Medulla oblongata (tissue), 1 donor: ENCODE measurements around the gene RHOU.

ENCODE experiments used
- DNase-seq: peaks from one replicate; pipeline ENCODE4 v3.0.0-alpha.2; 2015; ENCODE audit errors: extremely low spot score

Gene RHOU

DNA sequence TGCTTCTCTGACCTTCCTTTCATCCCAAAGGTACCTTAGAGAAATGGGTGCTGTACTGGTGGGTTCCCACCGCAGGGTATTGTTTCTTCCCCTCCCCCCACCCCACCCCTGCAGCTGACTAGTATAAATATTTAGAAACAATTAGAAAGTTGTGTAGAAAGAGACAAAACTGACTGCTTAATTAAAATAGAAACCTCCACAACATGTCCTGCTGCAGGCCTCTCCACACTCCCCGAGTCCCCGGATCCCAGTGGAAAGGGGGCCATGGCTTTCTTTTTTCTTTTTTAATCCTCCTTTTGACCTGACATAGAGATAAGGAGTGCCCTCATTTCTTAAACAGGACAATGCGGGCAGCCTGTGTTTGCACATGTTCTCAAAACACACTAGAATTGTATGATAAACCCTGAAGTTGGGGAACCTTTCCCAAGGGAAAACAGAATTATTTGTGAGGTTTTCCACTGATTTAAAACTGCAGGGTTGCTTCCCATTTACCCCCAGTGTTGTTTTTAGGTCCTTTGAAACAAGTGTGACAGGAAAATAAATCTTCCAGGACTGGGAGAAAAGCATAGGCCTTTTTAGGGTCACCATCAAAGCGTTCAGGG is 1.7 kb downstream of the RHOU start:
- DNase-seq = peak; percentile 18

DNA sequence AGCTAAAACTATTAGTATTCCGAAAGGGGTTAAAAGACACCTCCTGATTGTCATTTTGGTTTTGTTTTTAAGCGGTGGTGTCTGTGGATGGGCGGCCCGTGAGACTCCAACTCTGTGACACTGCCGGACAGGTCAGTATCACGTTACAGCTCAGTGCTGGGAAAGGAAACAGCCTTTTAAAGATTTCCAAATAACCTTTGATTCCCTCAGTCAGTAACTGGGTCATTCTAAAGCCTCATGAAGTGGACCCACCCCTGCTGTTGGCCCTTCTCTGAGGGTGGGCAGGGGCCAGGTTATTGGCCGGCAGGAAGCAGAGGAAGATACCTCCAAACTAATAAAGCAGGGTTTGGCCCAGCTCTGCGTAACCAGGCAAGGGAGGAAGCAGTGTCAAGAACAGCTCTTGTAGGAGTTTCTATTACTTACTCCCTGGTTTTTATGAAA is 2.3 kb downstream of the RHOU start:
- DNase-seq = peak; percentile 31

DNA sequence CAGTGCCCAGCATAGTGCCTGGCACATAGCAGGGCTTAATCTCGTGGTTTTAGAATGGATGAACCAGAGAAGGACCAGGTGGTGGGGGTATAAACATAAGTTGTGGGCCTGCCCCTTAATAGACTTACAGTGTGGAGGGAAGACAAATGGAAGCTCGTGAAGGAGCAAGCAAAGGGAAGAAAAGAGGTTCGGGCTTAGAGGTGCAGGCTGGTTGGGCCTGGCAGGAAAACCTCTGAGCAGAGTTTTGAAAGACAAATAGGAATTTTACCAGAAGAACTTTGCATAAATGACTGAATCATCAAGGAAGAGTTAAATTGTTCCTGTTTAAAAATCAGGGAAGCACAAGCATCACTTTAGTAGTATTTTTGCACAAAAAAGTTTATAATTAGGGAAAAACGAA is 4.5 kb downstream of the RHOU start:
- DNase-seq = peak; percentile 36

DNA sequence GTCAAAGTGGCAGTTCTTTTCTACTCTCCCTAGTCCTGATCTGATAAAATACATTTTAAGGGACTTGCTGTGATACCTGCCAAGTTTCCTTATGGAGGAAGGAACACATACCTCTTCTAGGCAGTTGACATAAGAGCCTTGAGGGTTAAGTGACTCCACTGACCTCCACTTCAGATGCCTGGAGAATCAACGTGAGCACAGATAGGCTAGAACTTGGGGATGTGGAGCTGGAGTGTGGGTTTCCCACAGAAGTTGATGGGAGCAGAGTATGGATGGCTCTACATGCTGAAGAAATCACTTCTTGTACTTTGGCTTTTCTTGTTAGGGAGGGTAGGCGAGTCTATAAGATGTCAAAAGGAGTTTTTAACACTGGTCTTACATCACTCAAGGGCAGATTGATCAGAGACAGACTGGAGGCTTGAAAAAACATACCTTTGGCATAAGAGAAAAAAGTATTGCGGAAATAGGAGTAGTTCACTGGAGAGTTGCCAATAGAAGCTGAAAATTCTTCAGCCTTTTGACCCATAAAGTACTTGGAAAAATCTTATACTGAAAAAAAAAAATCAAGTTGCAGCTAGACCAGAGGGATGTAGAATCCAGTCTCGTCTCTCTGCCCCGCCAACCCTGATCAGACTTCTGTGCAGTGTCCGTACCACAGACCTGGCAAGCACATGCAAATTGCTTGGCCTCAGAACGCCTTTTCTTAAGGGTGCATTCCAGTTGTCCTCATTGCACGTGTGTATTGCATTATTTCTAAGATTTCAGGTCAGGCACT is 5.5 kb downstream of the RHOU start:
- DNase-seq = peak; percentile 27

DNA sequence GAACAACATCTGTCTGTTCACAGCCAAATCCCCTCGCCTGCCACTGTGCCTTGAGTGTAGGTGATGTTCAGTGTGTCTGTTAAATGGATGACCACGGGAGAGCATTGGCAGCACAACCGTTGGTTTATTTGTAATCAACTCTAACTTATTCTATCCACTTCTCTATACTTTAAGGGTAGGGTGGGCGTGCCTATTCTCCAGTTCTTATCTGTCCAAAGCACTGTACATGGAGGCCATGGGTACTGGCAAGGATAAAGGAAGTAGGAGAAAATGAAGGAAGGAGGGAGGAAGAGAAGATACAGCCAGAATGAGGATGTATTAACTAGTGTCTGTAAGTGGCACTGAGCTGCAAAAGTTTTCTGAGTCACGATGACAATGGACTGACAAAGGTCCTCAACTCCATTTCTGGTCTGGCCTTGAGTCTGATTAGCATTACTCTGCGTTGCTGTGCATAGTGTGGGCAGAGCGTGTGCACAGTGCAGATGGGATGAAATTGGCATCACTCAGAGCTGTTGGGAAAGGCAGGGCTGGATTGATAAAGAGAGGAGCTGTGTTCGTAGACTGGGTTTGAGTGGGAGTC is 7.1 kb downstream of the RHOU start:
- peak; percentile 38 for DNase-seq

DNA sequence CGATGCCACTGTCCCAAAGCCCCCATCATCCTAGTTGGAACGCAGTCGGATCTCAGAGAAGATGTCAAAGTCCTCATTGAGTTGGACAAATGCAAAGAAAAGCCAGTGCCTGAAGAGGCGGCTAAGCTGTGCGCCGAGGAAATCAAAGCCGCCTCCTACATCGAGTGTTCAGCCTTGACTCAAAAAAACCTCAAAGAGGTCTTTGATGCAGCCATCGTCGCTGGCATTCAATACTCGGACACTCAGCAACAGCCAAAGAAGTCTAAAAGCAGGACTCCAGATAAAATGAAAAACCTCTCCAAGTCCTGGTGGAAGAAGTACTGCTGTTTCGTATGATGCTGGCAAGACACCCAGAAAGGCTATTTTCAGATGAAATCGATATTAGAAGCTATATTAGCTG is 8.1 kb downstream of the RHOU start:
- DNase-seq = peak; percentile 75

DNA sequence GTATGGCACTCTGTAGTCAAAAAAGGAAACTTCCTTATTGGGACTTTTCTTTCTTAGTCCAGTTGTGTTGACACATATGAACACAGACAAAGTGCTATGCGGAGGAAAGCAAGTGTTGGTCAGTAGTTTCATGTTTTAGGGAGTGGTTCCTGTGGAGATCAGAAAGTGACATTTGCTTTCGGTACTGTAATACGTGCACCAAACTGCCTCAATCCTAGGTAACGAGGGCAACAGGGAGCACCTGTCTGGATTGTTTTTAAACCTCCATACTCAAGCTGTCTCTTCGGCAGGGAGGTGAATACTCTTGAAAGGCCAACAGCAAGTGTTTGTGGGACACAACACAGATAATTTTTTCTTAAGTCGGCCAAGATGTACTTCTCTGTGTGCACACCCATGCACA is 9.1 kb downstream of the RHOU start:
- DNase-seq = no peak

DNA sequence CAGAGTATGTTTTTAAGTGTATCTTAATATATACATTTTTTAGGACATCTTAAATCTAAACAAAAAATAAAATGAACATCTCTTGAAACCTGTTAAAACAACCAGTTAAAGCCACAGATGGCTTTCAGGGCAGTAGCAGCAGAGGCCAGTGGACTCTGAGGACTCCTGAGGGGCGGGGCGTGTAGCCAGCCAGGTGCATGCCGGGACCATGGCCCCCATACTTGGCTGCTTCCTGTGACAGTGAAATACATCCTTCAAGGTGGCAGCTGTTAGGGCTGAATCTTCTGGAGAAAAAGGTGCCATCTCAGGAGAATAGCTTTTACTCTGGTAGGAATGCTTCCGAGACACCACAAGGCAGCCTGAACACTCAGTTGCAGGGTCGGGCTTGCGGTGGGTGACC is 9.6 kb downstream of the RHOU start:
- DNase-seq = no peak

DNA sequence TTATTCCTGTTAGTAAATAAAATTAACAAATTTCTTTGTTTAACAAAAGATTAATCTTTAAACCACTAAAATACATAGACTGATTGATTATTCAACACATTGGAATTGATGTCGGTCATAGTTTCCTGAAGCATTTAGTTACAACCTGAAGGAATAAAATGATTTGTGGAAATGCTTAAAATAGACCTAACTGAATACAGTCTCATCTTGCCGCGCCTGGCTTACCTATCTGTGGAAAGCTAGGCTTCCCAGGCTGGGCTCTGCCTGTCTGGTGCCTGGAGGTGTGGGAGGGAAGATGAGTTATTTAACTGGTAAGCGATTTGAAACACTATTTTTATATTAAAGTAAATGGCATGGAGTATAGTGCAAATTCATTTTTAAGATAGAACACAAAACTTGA is 10.2 kb downstream of the RHOU start:
- DNase-seq = no peak

DNA sequence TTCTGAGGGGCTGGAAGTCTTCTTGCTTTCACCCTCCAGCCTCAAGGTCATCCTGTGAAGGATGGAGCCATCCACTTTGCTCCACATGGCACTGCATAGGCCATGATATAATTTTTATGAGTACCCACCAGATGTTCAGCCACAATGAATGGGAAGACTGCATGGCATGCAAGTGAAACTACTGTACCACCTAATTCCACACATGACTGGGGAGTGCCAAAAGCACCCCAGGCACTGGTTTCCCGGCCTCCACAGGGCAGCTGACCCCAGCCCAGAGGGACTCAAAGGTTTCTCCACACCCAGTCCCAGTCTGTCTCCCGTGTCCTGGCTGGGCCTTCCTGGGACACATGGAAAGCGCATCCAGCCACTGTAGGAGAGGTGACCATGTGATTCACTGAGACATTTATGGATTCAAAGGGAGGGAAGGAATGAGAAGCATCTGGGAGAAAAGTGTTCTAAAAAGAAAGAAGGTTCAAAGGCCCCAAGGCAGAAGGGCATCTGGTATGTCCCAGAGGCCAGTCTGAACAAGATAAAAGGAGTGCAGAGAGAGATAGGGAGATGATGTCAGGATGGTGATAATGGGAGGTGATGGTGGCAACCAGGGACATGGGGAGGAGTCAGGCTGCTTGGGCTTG is 12.1 kb downstream of the RHOU start:
- DNase-seq = no peak

DNA sequence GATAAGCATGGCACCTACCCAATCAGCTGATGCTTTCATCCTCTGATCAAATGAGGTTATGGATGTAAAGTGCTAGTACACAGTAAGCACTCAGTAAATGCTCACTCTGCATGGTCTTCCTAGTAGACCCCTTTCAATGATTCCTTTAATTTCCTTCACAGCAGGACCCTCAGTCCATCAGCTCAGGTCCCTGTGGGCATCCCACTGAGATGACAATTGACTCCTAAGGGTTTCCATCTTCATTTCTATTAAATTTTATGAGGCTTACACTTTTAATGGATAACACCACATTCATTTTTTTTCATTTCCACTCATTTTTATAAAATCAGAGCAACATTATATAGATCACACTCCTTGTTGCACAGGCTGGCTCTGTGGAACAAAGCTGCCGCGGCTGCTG is 12.8 kb downstream of the RHOU start:
- no peak for DNase-seq

DNA sequence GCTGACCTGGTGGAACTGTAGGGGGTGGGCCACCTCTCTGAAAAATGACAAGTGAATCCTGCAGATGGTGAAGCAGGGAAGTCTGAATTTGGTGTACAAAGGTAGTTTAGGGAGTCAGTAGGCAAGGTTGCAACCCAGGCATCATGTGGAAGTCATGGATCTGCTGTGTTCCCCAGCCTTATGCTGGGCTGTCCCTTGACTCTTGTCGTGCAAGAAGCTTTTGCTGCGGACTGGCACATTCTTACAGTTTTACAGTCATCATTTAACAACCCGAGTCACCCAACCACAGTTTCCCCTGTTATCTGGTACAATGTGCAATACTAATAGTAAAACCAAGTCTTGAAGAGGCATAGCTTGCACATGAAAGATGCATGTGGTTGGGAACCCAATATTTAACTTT is 13.2 kb downstream of the RHOU start:
- DNase-seq = no peak

DNA sequence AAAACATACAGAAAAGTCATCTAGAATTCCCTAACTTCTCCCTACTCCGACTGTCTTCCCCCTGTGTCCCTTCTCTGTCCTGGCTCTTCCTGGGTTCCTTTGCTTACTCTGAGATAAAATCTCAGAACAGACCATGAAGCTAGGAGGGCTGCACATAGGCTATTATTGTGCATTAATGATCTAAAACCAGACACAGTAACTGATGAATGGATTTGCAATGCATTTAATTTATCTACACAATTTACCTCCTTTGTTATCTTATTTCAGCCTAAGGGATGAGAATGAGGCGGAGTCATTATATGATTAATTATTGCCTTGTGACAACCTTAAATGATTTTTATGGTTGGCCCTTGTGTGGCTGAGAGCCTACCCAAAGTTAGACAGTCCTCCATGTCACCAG is 14.5 kb downstream of the RHOU start:
- no peak for DNase-seq

DNA sequence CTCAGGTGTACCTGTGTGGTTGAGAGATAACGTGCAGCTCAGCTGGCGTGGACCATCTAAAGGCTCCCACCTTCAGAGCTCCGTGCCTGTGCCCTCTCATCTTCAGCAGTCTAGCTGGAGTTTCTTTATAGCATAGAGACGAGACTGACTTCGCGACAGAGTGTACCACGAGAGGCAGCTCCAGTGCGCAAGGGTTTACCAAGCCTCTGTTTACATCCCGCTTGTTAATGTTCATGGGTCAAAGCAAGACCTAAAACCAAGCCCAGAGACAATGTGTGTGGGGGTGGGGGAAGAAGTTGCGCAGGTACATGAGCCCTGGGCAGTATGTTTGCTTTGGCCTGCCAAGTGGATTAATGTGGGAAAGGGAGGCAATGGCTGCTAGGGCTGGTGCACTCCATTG is 15.6 kb downstream of the RHOU start:
- no peak for DNase-seq

DNA sequence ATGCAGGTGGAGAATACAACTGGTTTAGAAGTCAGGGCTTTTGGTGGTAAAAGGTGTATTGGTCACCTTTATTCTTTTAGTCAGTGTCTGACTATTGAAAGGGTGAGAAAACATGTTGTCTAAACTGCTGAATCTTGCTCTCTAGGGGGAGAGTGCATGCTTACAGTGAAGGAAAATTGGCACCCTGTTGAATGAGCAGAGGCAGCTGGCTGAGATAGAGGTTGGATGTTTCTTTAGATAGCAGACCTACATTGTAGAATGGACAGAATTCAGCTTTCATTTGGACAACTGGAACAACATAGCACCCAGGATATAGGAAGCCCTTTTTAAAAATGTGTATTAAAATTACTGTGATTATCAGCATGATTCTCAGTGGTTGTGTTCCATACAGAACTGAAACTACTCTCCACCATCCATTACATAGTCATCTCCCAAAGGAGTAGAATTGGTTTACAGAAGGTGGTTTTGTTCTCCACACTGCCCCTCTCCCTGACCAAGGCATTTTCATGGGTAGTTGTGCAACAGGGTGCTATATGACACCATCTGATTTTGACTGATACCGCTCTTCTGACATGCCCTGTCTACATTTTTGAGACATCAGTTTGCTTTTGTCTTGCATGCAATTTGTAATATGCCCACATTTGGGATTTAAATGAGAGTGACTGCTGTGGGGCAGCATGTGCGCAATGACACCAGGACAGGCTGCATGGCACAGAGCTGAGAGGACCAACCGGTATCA is 16.2 kb downstream of the RHOU start:
- DNase-seq = no peak

DNA sequence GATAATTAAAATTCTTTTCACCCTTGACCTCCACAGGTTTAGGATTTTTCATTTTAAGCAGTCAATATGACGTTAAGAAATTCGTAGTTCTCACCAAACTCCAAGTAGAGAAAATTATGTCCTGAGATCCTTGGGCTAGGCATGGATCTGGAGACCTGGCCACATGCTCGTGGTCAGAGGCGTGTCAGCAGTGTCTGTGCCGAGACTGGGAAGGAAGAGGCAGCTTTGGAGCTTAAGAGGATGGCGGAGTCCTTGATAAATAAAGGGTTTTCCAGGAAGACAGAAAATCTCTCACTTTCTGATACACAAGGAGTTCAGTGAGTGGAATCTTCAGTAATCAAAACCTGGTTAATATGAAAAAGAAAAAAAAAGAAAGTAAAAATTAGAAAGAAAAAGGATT is 17.0 kb downstream of the RHOU start:
- DNase-seq = no peak

DNA sequence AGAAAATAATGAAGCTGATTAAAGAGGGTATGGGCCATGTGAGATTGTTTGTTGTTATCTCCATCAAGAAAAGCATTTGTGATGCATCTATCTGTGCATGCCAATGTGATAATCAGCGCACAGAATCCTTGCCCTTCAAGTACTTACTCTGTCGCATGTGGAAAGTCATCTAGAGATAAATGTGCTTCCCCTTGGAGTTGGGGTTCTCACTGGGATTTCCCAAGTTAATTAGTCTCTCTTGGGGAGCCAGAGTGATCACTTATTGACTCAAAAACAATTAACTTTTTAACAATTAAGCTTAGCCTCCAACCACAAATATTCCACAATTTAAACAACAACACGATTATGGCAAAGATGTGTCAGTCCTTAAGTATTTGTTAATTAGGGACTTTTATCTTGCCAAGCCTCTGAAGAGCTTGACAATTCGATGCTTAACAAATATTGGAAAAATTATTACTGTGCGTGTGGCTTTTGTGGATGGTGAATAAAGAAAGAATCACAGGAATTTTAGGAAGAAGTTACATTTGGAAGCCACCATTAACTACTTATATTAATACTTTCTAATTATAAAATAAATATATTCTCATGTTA is 17.5 kb downstream of the RHOU start:
- DNase-seq = no peak

DNA sequence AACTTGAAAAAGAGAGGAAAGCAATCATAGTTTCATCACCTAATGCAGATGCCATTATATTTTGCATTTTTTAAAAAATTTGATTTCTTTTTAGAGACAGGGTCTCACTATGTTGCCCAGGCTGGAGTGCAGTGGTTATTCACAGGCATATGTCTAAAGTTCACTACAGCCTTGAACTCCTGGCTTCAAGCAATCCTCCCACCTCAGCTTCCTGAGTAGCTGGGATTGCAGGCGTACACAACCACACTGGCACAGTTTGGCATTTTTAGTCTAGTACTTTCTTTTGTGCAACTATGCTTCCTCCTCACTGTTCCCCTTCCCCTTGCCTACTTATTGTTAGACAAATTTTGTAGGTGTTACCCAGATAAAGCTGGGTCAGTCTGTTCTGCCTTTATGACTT is 18.0 kb downstream of the RHOU start:
- no peak for DNase-seq

DNA sequence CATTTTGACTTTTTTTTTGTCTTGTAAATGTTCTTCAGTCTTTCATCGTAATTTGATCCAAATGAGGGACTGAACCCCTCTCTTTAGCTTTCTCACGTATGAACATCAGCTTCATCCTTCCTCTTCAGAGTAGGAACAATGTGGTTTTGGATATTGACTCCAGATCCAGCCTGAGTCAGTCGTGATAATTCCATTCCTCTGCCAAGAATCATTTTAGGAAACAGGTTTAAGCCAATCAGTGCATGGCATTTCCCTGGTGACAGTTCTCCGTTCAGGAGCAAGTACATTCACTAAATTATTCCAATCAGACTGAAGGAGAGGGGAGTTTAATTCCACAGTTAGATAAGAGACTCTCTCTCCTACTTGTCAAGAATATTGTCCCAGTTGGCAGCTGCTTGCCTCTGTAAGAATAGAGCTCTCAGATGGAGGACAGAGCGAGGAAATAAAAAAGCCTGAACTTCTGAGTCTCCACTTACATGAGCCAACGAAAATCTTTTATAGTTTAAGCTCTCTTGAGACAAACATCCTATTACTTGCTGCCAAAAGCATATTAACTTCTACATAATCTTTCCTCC is 18.6 kb downstream of the RHOU start:
- peak; percentile 30 for DNase-seq

DNA sequence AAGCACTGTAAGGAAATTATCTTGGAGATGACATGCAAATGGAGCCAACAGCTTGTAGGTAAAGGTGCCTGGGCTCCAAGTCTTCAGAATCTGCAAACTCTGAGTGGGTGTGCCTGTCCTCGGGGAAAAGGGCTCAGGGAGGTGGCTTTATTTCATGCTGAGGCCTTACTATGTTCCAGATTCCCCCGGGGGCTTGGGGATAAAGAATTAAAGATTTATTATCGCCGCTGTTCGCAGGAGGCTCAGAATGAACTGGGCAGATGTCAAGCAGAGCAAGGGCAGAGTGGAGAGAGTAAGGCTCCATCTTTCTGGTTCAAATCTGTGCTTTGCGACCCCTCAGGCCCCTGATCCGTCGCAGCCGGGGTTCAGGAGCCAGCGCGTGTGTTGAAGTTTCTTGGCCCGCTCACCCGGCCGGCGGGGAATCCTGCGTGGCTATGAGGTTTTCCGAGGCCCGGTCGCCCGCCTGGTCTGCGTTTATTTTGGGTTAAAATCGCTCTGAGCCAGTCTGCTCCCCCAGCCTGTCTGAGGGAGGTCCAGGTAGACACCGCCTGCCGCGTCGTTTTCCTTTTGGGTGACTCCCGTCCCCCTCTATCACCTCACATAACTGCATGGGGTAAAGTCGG is 19.5 kb downstream of the RHOU start:
- DNase-seq = no peak

DNA sequence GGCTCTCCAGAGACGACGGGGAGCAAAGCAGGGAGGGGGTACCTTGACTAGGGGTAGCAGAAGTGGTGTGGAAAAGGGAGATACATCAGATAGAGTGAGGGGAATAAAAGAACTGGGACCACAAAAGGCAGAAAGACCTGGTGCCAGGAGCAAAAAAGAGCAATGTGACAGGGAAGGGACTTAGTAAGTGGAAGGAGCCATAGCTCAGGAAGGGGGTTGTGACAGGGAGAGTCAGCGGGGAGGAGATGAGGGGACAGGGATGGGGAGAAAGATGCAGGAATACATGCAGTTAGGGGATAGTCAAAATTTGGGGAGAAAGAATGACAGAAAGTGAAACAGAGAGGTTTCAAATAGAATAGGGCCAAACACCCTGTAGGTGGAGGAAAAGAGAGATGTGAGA is 20.5 kb downstream of the RHOU start:
- DNase-seq = no peak
